Heart left ventricle (tissue), 13 donors: ENCODE results near the gene SHISA5.

Source experiments
- CTCF ChIP-seq, 12 donors: fragments of 200-600 bp; sonication (generic) in 4 of 12; IDR thresholded peaks; one replicate each; pipeline versions ENCODE4 v1.5.0 to v1.8.0; 2018 to 2022; ENCODE audit warnings: antibody characterized with exemption in 12 of 12, mild to moderate bottlenecking in 5 of 12
- POLR2A ChIP-seq, 2 donors: fragments of 450-650 bp; IDR thresholded peaks; one replicate each; pipeline ENCODE4 v1.6.1; 2017; ENCODE audit warnings: antibody characterized with exemption in 2 of 2, mild to moderate bottlenecking in 2 of 2, moderate library complexity in 2 of 2
- donor health status: ischemic (EF 13 %, LVEDD 7.1; RV severe dilation, severe dysfunction).
- donor health status: DM: no; HTN: yes; CAD: no.
- donor health status: DM: no; HTN: no; CAD: no.
- donor health status: ischemic (EF 25% LVEDD 6.9; RV normal size, moderate dysfunction).
- donor health status: ischemic (EF 25% LVEDD 5.7; RV mildly dilated, moderate dysfunction).
- donor health status: ischemic (EF 35%, LVEDD 5.7; RV mildly dilated, moderate dysfunction).
- donor health status: nonischemic (EF 11% LVEDD 7.7; RV severe dilation, severe dysfunction).
- donor health status: DM: yes; HTN: yes; CAD: no.
- donor health status: PGD.
- donor health status: ischemic (EF 29% LVEDD 5.4; RV normal size, mild dysfunction).
- donor health status: nonischemic (EF 23%, LVEDD 6.1; RV moderate dilation, normal function).

- peak; percentile 55 to 90 (median 76) for TF ChIP-seq CTCF (IDR thresholded peaks at IDR 0.05)
- TF ChIP-seq POLR2A (IDR thresholded peaks at IDR 0.05): peak in 1 of 2 donors; percentile 81
These were observed 38.2 kb downstream of the SHISA5 start for GRCh38 chr3:48465531-48466378.
